PC-3 (cell line): ENCODE data around the gene SMPD2. TPM values are rescaled to one million over a fixed set of nuclear protein-coding genes. Genes with fewer than 3 reads are reported as not detected.
A peak's percentile ranks its signal among the peaks of the same experiment; 100 is the strongest.

Source experiments
- ATAC-seq: fragments of 200-7000 bp; cut with Tn5 transposase; 2 replicates; pipeline ENCODE4 v1.9.1; 2020; ENCODE audit warnings: mild to moderate bottlenecking, moderate library complexity
- BruUV-seq: library from RNA; stranded (reverse); fragments of 400-500 nt; replicated peaks from 2 replicates; lab custom pipeline; 2021; lab: Mats Ljungman, UMichigan
- CTCF ChIA-PET: fragments of 300-600 bp; sonication (Branson Sonifier 250); formaldehyde crosslinking; loops from one replicate; lab custom pipeline; 2022; ENCODE audit warnings: antibody characterized with exemption; lab: Charles Lee
- POLR2A ChIA-PET: fragments of 300-600 bp; sonication (Branson Sonifier 250); formaldehyde crosslinking; loops from one replicate; lab custom pipeline; 2022; ENCODE audit warnings: antibody characterized with exemption; ENCODE audit not compliant: unreplicated experiment; lab: Charles Lee
- DNase-seq: peaks from one replicate; pipeline ENCODE4 v3.0.0-alpha.2; 2015
- H2AFZ ChIP-seq: fragments of 300-600 bp; sonication (generic); 2 replicates; pipeline ENCODE4 v1.6.0; 2016; ENCODE audit warnings: antibody characterized with exemption, low read length
- H3F3A ChIP-seq: fragments of 300-600 bp; sonication (generic); one replicate; pipeline ENCODE4 v1.6.0; 2017; ENCODE audit warnings: antibody characterized with exemption, low read length, control low read depth, mild to moderate bottlenecking; ENCODE audit not compliant: unreplicated experiment
- H3K27ac ChIP-seq: fragments of 300-600 bp; sonication (generic); 2 replicates; pipeline ENCODE4 v1.5.1; 2016; ENCODE audit warnings: mild to moderate bottlenecking, low read length
- H3K27me3 ChIP-seq: fragments of 300-600 bp; sonication (generic); 2 replicates; pipeline ENCODE4 v1.6.1; 2016; ENCODE audit warnings: low read length, mixed read lengths
- H3K36me3 ChIP-seq: fragments of 300-600 bp; sonication (generic); 2 replicates; pipeline ENCODE4 v1.6.1; 2016; ENCODE audit warnings: low read depth, mixed run types, low read length, mixed read lengths
- H3K4me1 ChIP-seq: fragments of 300-600 bp; sonication (generic); 2 replicates; pipeline ENCODE4 v1.5.1; 2016; ENCODE audit warnings: low read length; ENCODE audit not compliant: insufficient read depth
- H3K4me2 ChIP-seq: fragments of 300-600 bp; sonication (generic); 2 replicates; pipeline ENCODE4 v1.6.0; 2016; ENCODE audit warnings: low read length
- H3K4me3 ChIP-seq: fragments of 300-600 bp; sonication (generic); 2 replicates; pipeline ENCODE4 v1.5.1; 2016; ENCODE audit warnings: mild to moderate bottlenecking, low read length, mixed read lengths
- H3K79me2 ChIP-seq: fragments of 300-600 bp; sonication (generic); 2 replicates; pipeline ENCODE4 v1.6.1; 2017; ENCODE audit warnings: low read length, mixed read lengths
- H3K9ac ChIP-seq: fragments of 300-600 bp; sonication (generic); 2 replicates; pipeline ENCODE4 v1.6.0; 2016; ENCODE audit warnings: mild to moderate bottlenecking, low read length
- H3K9me2 ChIP-seq: fragments of 300-600 bp; sonication (generic); replicated peaks from 2 replicates; pipeline ENCODE4 v1.6.1; 2016; ENCODE audit warnings: mixed run types, low read length, mixed read lengths
- H3K9me3 ChIP-seq: fragments of 300-600 bp; sonication (generic); 2 replicates; pipeline ENCODE4 v1.6.1; 2016; ENCODE audit warnings: low read length, mixed read lengths
- H4K20me1 ChIP-seq: fragments of 300-600 bp; sonication (generic); 2 replicates; pipeline ENCODE4 v1.6.1; 2016; ENCODE audit warnings: low read length, mixed read lengths
- CTCF ChIP-seq: fragments of 300-600 bp; sonication (generic); conservative IDR thresholded peaks from 2 replicates; pipeline ENCODE4 v1.5.1; 2017; ENCODE audit warnings: antibody characterized with exemption, low read depth, mild to moderate bottlenecking, low read length
- EZH2 ChIP-seq: fragments of 300-600 bp; sonication (generic); IDR thresholded peaks from one replicate; pipeline ENCODE4 v1.6.1; 2017; ENCODE audit warnings: antibody characterized with exemption, mild to moderate bottlenecking, low read length; ENCODE audit not compliant: unreplicated experiment
- EZH2phosphoT487 ChIP-seq: fragments of 300-600 bp; sonication (generic); IDR thresholded peaks from 2 replicates; pipeline ENCODE4 v1.6.1; 2018; ENCODE audit warnings: mild to moderate bottlenecking, antibody characterized with exemption, low read length, borderline replicate concordance
- intact Hi-C: fragments of 100-400 bp; cut with micrococcal nuclease; formaldehyde crosslinking; loops from 2 replicates; pipeline ENCODE4 v1.9.0; 2023
- total RNA-seq: library from RNA; depleted of rRNA; stranded (reverse); fragments of >200 nt; gene quantifications from 2 replicates; pipeline ENCODE4 v1.2.3, GENCODE V29; 2014

SMPD2 gene
- total RNA-seq, 1 experiment from 2014 or later, result 12.6 TPM

GRCh38 chr6:109393886-109394281, 46.6 kb upstream of the SMPD2 start:
- no TSS peak for BruUV-seq
- H4K20me1 ChIP-seq, result no peaks in the 10 kb centered on the region
- no peak overlapping the region for H2AFZ ChIP-seq
- H3K4me2 ChIP-seq, result no peak overlapping the region
- no peaks in the 10 kb centered on the region for H3K36me3 ChIP-seq
- TF ChIP-seq EZH2 (no peak), EZH2phosphoT487 (no peak), CTCF (no peak)
- no peak overlapping the region for H3K4me3 ChIP-seq
- POLR2A ChIA-PET, result interaction anchor here (0.6 kb wide), 1 partner anchor 205 kb away, joined by 5 read pairs; no protein-coding TSS in a partner anchor
- H3K9me3 ChIP-seq, result no peaks in the 10 kb centered on the region
- H3K9me2 ChIP-seq, result no peaks in the 10 kb centered on the region
- 0 out of 2 replicates have a peak overlapping the region, but pooled peaks have one; percentile 23 for H3K27ac ChIP-seq
- CTCF ChIA-PET, result interaction anchor here (0.6 kb wide), 1 partner anchor 10 kb away, joined by 3 read pairs; no protein-coding TSS in a partner anchor
- peaks cover 15% of the 10 kb centered on the region for H3K4me1 ChIP-seq
- ATAC-seq (peak; percentile 78), DNase-seq (peak; percentile 56)
- no peaks in the 10 kb centered on the region for H3F3A ChIP-seq
- H3K79me2 ChIP-seq, result no peaks in the 10 kb centered on the region
- no peak overlapping the region for H3K9ac ChIP-seq
- H3K27me3 ChIP-seq, result no peaks in the 10 kb centered on the region
- intact Hi-C loops, result loop anchor here (5.0 kb wide), 1 partner anchor 317 kb away; no protein-coding TSS in a partner anchor

GRCh38 chr6:109396046-109396718, 44.3 kb upstream of the SMPD2 start:
- CTCF ChIA-PET, result interaction anchor here (0.6 kb wide), 1 partner anchor 218 kb away, joined by 9 read pairs; no protein-coding TSS in a partner anchor
- ATAC-seq (no peak), DNase-seq (no peak)
- Histone ChIP-seq H3K27me3 (no peaks in the 10 kb centered on the region), H4K20me1 (no peaks in the 10 kb centered on the region), H3K36me3 (no peaks in the 10 kb centered on the region), H3K9me3 (no peaks in the 10 kb centered on the region), H3K79me2 (no peaks in the 10 kb centered on the region), H3K9me2 (no peaks in the 10 kb centered on the region), H3K27ac (no peak overlapping the region), H3F3A (no peaks in the 10 kb centered on the region), H3K4me2 (no peak overlapping the region), H2AFZ (no peak overlapping the region), H3K9ac (no peak overlapping the region), H3K4me3 (no peak overlapping the region), H3K4me1 (peaks cover 15% of the 10 kb centered on the region)
- no peak for TF ChIP-seq EZH2phosphoT487
- TF ChIP-seq CTCF, result no peak
- no peak for TF ChIP-seq EZH2
- no TSS peak for BruUV-seq
- intact Hi-C loops, result no loop called here
- POLR2A ChIA-PET, result no interaction called here

- ATAC-seq (peak; percentile 78), DNase-seq (peak; percentile 46)
- no peaks in the 10 kb centered on the region for H3F3A ChIP-seq
- no TSS peak for BruUV-seq
- TF ChIP-seq CTCF, result peak; percentile 64
- TF ChIP-seq EZH2phosphoT487, result no peak
- H3K27ac ChIP-seq, result no peak overlapping the region
- H3K4me3 ChIP-seq, result no peak overlapping the region
- peaks cover 10% of the 10 kb centered on the region for H3K4me1 ChIP-seq
- H4K20me1 ChIP-seq, result no peaks in the 10 kb centered on the region
- no peak overlapping the region for H3K9ac ChIP-seq
- H3K9me2 ChIP-seq, result no peaks in the 10 kb centered on the region
- ChIA-PET CTCF (interaction anchor here (1.0 kb wide), 1 partner anchor 208 kb away, joined by 3 read pairs; no protein-coding TSS in a partner anchor), POLR2A (no interaction called here)
- H3K4me2 ChIP-seq, result no peak overlapping the region
- H3K36me3 ChIP-seq, result no peaks in the 10 kb centered on the region
- no peaks in the 10 kb centered on the region for H3K9me3 ChIP-seq
- no peaks in the 10 kb centered on the region for H3K79me2 ChIP-seq
- H3K27me3 ChIP-seq, result no peaks in the 10 kb centered on the region
- intact Hi-C loops, result loop anchor here (1.0 kb wide), 2 partner anchors 210 to 214 kb away; no protein-coding TSS in a partner anchor
- peak overlapping the region; percentile 16; the same call in 1 of the 2 replicates for H2AFZ ChIP-seq
These were observed 43.5 kb upstream of the SMPD2 start for GRCh38 chr6:109397020-109397419.
